Chondrocyte (in vitro differentiated cells): ENCODE measurements around the gene ACSM6. TPM values are rescaled to one million over a fixed set of nuclear protein-coding genes. Genes with fewer than 3 reads are reported as not detected.
A peak's percentile ranks its signal among the peaks of the same experiment; 100 is the strongest.

Experiments used
- DNase-seq: peaks from one replicate; pipeline ENCODE4 v3.0.0; 2021; ENCODE audit warnings: mixed read lengths, low spot score
- H3K27ac Mint-ChIP-seq: one replicate; pipeline ENCODE4 v1.8.0; 2021; ENCODE audit warnings: mild to moderate bottlenecking, moderate library complexity, mixed read lengths; ENCODE audit not compliant: unreplicated experiment
- H3K27me3 Mint-ChIP-seq: 2 replicates; pipeline ENCODE4 v1.8.0; 2021; ENCODE audit warnings: low read depth, mixed read lengths
- H3K36me3 Mint-ChIP-seq: 2 replicates; pipeline ENCODE4 v1.8.0; 2021; ENCODE audit warnings: low read depth, mixed read lengths
- H3K4me1 Mint-ChIP-seq: 2 replicates; pipeline ENCODE4 v1.8.0; 2021; ENCODE audit warnings: low read depth, mild to moderate bottlenecking, mixed read lengths
- H3K4me3 Mint-ChIP-seq: one replicate; pipeline ENCODE4 v1.8.0; 2021; ENCODE audit warnings: mild to moderate bottlenecking, moderate library complexity, mixed read lengths; ENCODE audit not compliant: unreplicated experiment
- H3K9me3 Mint-ChIP-seq: 2 replicates; pipeline ENCODE4 v1.8.0; 2021; ENCODE audit warnings: low read depth, mixed read lengths
- CTCF ChIP-seq: fragments of 200-600 bp; sonication (generic); IDR thresholded peaks from 2 replicates; pipeline ENCODE4 v1.5.0; 2021; ENCODE audit warnings: antibody characterized with exemption, mild to moderate bottlenecking, moderate library complexity
- total RNA-seq: library from RNA; stranded (reverse); gene quantifications from 3 replicates; pipeline ENCODE4 v1.2.1, GENCODE V29; 2021

The ACSM6 gene
- total RNA-seq, 1 donor from 2014 or later = not detected

GRCh38 chr10:95249467-95249866 lies 55.4 kb downstream of the ACSM6 start:
- H3K4me3 Mint-ChIP-seq = no peak overlapping the region

GRCh38 chr10:95250856-95251255 lies 56.8 kb downstream of the ACSM6 start:
- Mint-ChIP-seq H3K27me3 (no peaks in the 10 kb centered on the region), H3K4me3 (no peak overlapping the region), H3K4me1 (peaks cover 43% of the 10 kb centered on the region), H3K36me3 (peaks cover 16% of the 10 kb centered on the region), H3K27ac (no peak overlapping the region), H3K9me3 (no peaks in the 10 kb centered on the region)
- no peak for DNase-seq
- TF ChIP-seq CTCF = no peak

More at GRCh38 chr10:95249467-95249866, 55.4 kb downstream of the ACSM6 start:
- Mint-ChIP-seq H3K9me3 (no peaks in the 10 kb centered on the region), H3K36me3 (peaks cover 14% of the 10 kb centered on the region), H3K27me3 (no peaks in the 10 kb centered on the region), H3K27ac (peak overlapping the region; percentile 43), H3K4me1 (peaks cover 43% of the 10 kb centered on the region)
- no peak for DNase-seq
- TF ChIP-seq CTCF = no peak

- no peak overlapping the region for H3K27ac Mint-ChIP-seq
- TF ChIP-seq CTCF = no peak
- H3K27me3 Mint-ChIP-seq = no peaks in the 10 kb centered on the region
- DNase-seq = no peak
- peaks cover 28% of the 10 kb centered on the region for H3K4me1 Mint-ChIP-seq
- H3K9me3 Mint-ChIP-seq = no peaks in the 10 kb centered on the region
- H3K4me3 Mint-ChIP-seq = no peak overlapping the region
- H3K36me3 Mint-ChIP-seq = peaks cover 23% of the 10 kb centered on the region
Observed at GRCh38 chr10:95253007-95253406, 59.0 kb downstream of the ACSM6 start.

DNA sequence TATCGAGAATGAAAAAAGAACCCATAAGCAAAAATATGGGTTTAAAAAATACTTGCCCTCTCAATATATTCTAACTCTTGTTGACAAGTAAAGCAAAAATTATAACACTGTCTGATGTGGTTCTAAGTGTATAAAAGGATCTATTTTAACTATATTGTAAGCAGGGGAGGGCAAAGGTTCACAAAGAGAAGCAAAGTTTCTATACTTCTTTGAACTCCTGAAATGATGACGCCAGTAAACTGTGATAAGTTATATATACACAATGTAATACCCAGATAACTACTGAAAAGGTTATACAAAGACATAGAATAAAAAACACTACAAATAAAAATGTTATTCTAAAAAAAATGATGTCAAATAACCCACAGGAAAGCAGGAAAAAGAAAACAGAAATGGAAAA lies 59.6 kb downstream of the ACSM6 start:
- Mint-ChIP-seq H3K4me3 (no peak overlapping the region), H3K36me3 (peaks cover 23% of the 10 kb centered on the region)

GRCh38 chr10:95254629-95255028 lies 60.6 kb downstream of the ACSM6 start:
- DNase-seq = no peak
- H3K27me3 Mint-ChIP-seq = no peaks in the 10 kb centered on the region
- no peak overlapping the region for H3K27ac Mint-ChIP-seq
- peaks cover 17% of the 10 kb centered on the region for H3K4me1 Mint-ChIP-seq
- TF ChIP-seq CTCF = no peak
- no peak overlapping the region for H3K4me3 Mint-ChIP-seq
- H3K36me3 Mint-ChIP-seq = peaks cover 18% of the 10 kb centered on the region
- H3K9me3 Mint-ChIP-seq = no peaks in the 10 kb centered on the region

More for the DNA sequence above, 59.6 kb downstream of the ACSM6 start:
- Mint-ChIP-seq H3K27me3 (no peaks in the 10 kb centered on the region), H3K4me1 (peaks cover 23% of the 10 kb centered on the region), H3K27ac (no peak overlapping the region), H3K9me3 (no peaks in the 10 kb centered on the region)
- TF ChIP-seq CTCF = no peak
- DNase-seq = no peak
